K562 (cell line): Measurements from ENCODE around the gene NPAS3.

Experiments
- EZH2 ChIP-seq: IDR thresholded peaks from 2 replicates; pipeline ENCODE4 v1.6.1; 2012; ENCODE audit warnings: low read depth, mild to moderate bottlenecking, inconsistent platforms, low read length, borderline replicate concordance
- MXI1 ChIP-seq: IDR thresholded peaks from 2 replicates; pipeline ENCODE4 v1.6.1; 2011; ENCODE audit warnings: low read depth, mild to moderate bottlenecking, improper control_type of control experiment, low read length
- TF ChIP-seq, protein P1 (sequence below), 3 experiments: IDR thresholded peaks in 2 of 3; conservative IDR thresholded peaks in 1 of 3; 2 replicates each; pipeline ENCODE4 v1.5.1; 2011 to 2012; ENCODE audit warnings: low read length in 3 of 3, mild to moderate bottlenecking in 3 of 3, control low read depth in 2 of 3, improper control_type of control experiment in 1 of 3, inconsistent platforms in 1 of 3, low read depth in 1 of 3, mixed read lengths in 1 of 3, moderate library complexity in 1 of 3; ENCODE audit not compliant: insufficient read depth in 2 of 3
- TF ChIP-seq, protein P2 (sequence below), 3 experiments: fragments of 200-800 bp in 1 of 3; fragments of 250-450 bp in 1 of 3; fragments of 450-650 bp in 1 of 3; sonication (Bioruptor Pico) in 1 of 3; sonication (Bioruptor generic) in 1 of 3; formaldehyde crosslinking in 1 of 3; IDR thresholded peaks; 2 replicates each; pipeline versions ENCODE4 v1.6.1 to v1.8.0; 2016 to 2022; ENCODE audit warnings: mild to moderate bottlenecking in 2 of 3, missing genetic modification characterization in 2 of 3, missing compliant biosample characterization in 1 of 3, moderate library complexity in 1 of 3

DNA sequence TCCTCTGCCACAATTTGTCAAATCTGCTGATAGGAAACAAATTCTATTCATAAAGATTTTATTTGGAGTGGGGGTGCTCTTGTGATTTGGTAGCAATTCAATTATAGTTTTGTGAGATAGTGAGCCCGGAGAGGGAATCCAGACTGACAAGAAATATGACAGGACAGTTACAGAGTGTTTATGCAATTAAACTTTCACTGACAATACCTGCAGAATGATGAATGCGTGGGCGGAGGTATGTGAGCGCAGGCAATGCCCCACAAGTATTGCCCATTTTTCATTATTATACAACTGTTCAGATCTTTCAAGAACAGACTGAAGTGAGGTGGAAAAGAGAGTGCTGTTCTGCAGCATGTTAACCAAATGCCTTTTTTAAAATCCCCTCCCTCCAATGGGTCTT lies 753.2 kb downstream of the NPAS3 start:
- no peak for TF ChIP-seq MXI1
- TF ChIP-seq, protein P1, sequence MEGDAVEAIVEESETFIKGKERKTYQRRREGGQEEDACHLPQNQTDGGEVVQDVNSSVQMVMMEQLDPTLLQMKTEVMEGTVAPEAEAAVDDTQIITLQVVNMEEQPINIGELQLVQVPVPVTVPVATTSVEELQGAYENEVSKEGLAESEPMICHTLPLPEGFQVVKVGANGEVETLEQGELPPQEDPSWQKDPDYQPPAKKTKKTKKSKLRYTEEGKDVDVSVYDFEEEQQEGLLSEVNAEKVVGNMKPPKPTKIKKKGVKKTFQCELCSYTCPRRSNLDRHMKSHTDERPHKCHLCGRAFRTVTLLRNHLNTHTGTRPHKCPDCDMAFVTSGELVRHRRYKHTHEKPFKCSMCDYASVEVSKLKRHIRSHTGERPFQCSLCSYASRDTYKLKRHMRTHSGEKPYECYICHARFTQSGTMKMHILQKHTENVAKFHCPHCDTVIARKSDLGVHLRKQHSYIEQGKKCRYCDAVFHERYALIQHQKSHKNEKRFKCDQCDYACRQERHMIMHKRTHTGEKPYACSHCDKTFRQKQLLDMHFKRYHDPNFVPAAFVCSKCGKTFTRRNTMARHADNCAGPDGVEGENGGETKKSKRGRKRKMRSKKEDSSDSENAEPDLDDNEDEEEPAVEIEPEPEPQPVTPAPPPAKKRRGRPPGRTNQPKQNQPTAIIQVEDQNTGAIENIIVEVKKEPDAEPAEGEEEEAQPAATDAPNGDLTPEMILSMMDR (IDR thresholded peaks at IDR 0.05 in 2 of 3, conservative IDR thresholded peaks at IDR 0.05 in 1 of 3; ENCODE audit: insufficient read depth in 2 of 3, low read depth in 1 of 3, low read length in 3 of 3), result no peak
- no peak for TF ChIP-seq EZH2
- TF ChIP-seq, protein P2, sequence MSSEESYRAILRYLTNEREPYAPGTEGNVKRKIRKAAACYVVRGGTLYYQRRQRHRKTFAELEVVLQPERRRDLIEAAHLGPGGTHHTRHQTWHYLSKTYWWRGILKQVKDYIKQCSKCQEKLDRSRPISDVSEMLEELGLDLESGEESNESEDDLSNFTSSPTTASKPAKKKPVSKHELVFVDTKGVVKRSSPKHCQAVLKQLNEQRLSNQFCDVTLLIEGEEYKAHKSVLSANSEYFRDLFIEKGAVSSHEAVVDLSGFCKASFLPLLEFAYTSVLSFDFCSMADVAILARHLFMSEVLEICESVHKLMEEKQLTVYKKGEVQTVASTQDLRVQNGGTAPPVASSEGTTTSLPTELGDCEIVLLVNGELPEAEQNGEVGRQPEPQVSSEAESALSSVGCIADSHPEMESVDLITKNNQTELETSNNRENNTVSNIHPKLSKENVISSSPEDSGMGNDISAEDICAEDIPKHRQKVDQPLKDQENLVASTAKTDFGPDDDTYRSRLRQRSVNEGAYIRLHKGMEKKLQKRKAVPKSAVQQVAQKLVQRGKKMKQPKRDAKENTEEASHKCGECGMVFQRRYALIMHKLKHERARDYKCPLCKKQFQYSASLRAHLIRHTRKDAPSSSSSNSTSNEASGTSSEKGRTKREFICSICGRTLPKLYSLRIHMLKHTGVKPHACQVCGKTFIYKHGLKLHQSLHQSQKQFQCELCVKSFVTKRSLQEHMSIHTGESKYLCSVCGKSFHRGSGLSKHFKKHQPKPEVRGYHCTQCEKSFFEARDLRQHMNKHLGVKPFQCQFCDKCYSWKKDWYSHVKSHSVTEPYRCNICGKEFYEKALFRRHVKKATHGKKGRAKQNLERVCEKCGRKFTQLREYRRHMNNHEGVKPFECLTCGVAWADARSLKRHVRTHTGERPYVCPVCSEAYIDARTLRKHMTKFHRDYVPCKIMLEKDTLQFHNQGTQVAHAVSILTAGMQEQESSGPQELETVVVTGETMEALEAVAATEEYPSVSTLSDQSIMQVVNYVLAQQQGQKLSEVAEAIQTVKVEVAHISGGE (CRISPR knock-in tag; IDR thresholded peaks at IDR 0.05), result no peak
